Measurements from ENCODE around the gene SMC5.

Gene SMC5

DNA sequence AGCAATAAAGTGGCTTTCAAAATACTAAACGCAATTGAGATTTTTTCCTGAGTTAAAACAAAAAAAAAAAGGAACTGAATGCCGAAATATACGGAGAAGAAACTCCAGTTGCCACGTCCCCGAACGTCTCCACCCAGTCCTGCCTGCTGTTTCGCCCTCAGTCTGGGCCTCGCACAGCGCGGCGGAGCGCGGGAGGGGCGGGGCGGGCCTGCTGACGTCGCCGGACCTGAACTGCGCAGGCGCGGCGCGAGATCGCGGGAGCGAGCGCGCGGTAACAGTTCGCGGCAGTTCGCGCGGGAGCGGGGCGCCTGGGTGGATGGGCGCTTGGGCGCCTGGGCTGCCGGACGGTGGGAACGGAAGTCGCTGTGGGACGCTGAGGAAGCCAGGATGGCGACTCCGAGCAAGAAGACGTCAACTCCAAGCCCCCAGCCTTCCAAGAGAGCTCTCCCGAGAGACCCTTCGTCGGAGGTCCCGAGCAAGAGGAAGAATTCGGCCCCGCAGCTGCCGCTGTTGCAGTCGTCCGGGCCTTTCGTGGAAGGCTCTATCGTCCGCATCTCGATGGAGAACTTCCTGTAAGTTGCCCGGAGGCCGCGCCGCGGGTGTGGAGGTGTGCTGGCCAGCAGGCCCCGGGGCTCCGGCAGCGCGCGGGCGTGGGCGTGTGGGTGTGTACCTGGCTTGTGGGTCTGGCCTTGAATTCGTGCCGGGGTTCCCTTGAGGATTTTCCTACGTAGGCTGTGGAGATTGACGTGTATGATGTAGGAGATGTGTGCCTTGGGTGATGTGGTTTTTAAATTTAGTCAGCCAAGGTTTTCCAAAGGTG is at the start of gene SMC5:
Gene SMC5, plus strand, starts transcription at position 287 of the 820 bp plus-strand sequence. Its CDS starts 101 bp downstream, at position 388.
- peak within 1 kb of the TSS; percentile 91 for H3K4me3 ChIP-seq (ENCODE audit: low read length)
- TF ChIP-seq CTCF (conservative IDR thresholded peaks at IDR 0.05; ENCODE audit: low read depth, low read length): no peak

GRCh38 chr9:70217029-70217428 is 41.7 kb upstream of the SMC5 start:
- no peak overlapping the region for H3K4me3 ChIP-seq (ENCODE audit: low read length)
- no peak for TF ChIP-seq CTCF (conservative IDR thresholded peaks at IDR 0.05; ENCODE audit: low read depth, low read length)

More for the DNA sequence above, at the start of gene SMC5:
- DNase-seq (ENCODE audit: low read depth): no peak

GRCh38 chr9:70218767-70219166 is 40.0 kb upstream of the SMC5 start:
- DNase-seq (ENCODE audit: low read depth): no peak
- H3K4me3 ChIP-seq (ENCODE audit: low read length): no peak overlapping the region
- TF ChIP-seq CTCF (conservative IDR thresholded peaks at IDR 0.05; ENCODE audit: low read depth, low read length): no peak

More at GRCh38 chr9:70217029-70217428, 41.7 kb upstream of the SMC5 start:
- DNase-seq (ENCODE audit: low read depth): no peak

GRCh38 chr9:70220216-70220615 is 38.6 kb upstream of the SMC5 start:
- no peak overlapping the region for H3K4me3 ChIP-seq (ENCODE audit: low read length)
- DNase-seq (ENCODE audit: low read depth): no peak
- TF ChIP-seq CTCF (conservative IDR thresholded peaks at IDR 0.05; ENCODE audit: low read depth, low read length): no peak

DNA sequence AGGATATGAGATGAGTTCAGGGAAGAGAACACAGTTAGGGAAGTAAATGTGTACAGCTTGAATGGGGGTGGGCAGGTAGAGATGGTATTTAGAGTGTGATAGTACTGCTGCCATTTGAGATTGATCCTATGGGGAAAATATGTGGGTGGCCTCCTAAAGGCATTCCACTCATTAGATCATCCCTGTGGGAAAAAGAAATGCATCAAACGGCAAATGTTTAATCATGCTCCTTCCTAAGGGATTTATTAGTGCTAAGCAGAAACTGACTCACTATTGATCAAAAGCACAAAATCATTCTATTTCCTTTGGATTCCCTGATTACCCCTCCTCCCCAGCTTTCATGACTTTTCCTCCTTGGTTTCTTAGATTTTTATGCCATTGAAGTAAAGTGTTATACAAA is 36.4 kb upstream of the SMC5 start:
- DNase-seq (ENCODE audit: low read depth): peak; percentile 16
- no peak overlapping the region for H3K4me3 ChIP-seq (ENCODE audit: low read length)
- TF ChIP-seq CTCF (conservative IDR thresholded peaks at IDR 0.05; ENCODE audit: low read depth, low read length): no peak

DNA sequence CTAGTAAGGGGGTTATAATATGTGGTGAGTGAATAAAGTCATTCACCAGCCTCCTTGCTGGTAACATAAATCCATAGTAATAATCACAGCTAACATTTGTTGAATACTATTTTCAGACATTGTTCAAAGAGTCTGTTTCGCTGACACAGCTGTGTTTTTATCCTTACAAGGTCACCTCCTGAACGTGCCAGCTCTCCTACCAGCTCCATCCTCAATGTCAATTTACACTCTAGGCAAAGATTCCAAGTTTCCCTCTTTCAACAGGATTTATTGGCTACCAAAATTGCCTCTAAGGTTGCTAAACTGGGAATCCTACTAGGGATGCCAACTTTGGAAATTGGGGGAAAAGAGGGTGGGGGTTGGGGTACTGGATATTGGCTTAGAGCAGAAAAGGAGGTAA is 30.7 kb upstream of the SMC5 start:
- no peak for DNase-seq (ENCODE audit: low read depth)
- TF ChIP-seq CTCF (conservative IDR thresholded peaks at IDR 0.05; ENCODE audit: low read depth, low read length): no peak
- H3K4me3 ChIP-seq (ENCODE audit: low read length): no peak overlapping the region

- H3K4me3 ChIP-seq (ENCODE audit: low read length): no peak overlapping the region
- no peak for TF ChIP-seq CTCF (conservative IDR thresholded peaks at IDR 0.05; ENCODE audit: low read depth, low read length)
- DNase-seq (ENCODE audit: low read depth): no peak
Measured at GRCh38 chr9:70228611-70229010, 30.2 kb upstream of the SMC5 start.

All from retinal pigment epithelial cell (primary cell).